Thyroid gland (tissue), 4 donors: ENCODE data around the gene RMND5A. TPM values are rescaled to one million over a fixed set of nuclear protein-coding genes. Genes with fewer than 3 reads are reported as not detected.

ENCODE experiments used
- DNase-seq, 2 donors: peaks; one replicate each; pipeline ENCODE4 v3.0.0-alpha.2; 2019
- H3K27ac ChIP-seq, 3 donors: fragments of 200-600 bp; sonication (generic); 1 replicate in 2 of 3; 2 replicates in 1 of 3; pipeline ENCODE4 v1.5.1; 2016 to 2019; ENCODE audit warnings: mild to moderate bottlenecking in 1 of 3, moderate library complexity in 1 of 3
- H3K27me3 ChIP-seq: fragments of 200-600 bp; sonication (generic); one replicate; pipeline ENCODE4 v1.5.1; 2019
- H3K36me3 ChIP-seq, 2 donors: fragments of 200-600 bp; sonication (generic); one replicate each; pipeline ENCODE4 v1.5.1; 2016 to 2019
- H3K4me1 ChIP-seq, 2 donors: fragments of 200-600 bp; sonication (generic); one replicate each; pipeline ENCODE4 v1.5.1; 2017 to 2019
- H3K4me3 ChIP-seq, 3 donors: fragments of 200-600 bp; sonication (generic); replicated peaks in 1 of 3; 1 replicate in 2 of 3; 2 replicates in 1 of 3; pipeline ENCODE4 v1.5.1; 2016; ENCODE audit warnings: mild to moderate bottlenecking in 1 of 3
- H3K9me3 ChIP-seq: fragments of 200-600 bp; sonication (generic); one replicate; pipeline ENCODE4 v1.5.1; 2017
- CTCF ChIP-seq, 6 experiments: fragments of 200-600 bp in 3 of 6; fragments of 450-650 bp in 3 of 6; sonication (generic) in 3 of 6; IDR thresholded peaks; one replicate each; pipeline ENCODE4 v1.5.1; 2016 to 2019; ENCODE audit warnings: antibody characterized with exemption in 6 of 6, mild to moderate bottlenecking in 2 of 6, inconsistent platforms in 1 of 6, moderate library complexity in 1 of 6
- POLR2A ChIP-seq, 2 donors: fragments of 450-650 bp; IDR thresholded peaks; one replicate each; pipeline ENCODE4 v1.6.1; 2017; ENCODE audit warnings: antibody characterized with exemption in 2 of 2, mild to moderate bottlenecking in 2 of 2, moderate library complexity in 1 of 2
- WGBS, 2 donors: methylation state at CpG; one replicate each; pipeline ENCODE4 v1.1.5; 2017; 5-methylcytosine and 5-hydroxymethylcytosine counted together
- intact Hi-C: fragments of 100-400 bp; cut with DNase I; formaldehyde crosslinking; loops from one replicate; pipeline ENCODE4 v1.15.1; 2023
- total RNA-seq, 4 donors: library from RNA; depleted of rRNA; stranded (reverse); fragments of >200 nt; gene quantifications; one replicate each; pipeline ENCODE4 v1.2.3, GENCODE V29; 2016

The RMND5A gene
- total RNA-seq, 4 donors from 2014 or later, result 29.0 to 45.5 (median 41.0) TPM

- H3K36me3 ChIP-seq, result no peaks in the 10 kb centered on the region
- peaks cover 10 to 35% of the 10 kb centered on the region in 2 donors for H3K4me1 ChIP-seq
- 30 to 37% methylated on average over 23 to 36 of the region's 57 CpGs for WGBS, 2 donors
- intact Hi-C loops, result no loop called here
- no peak within 1 kb of the TSS for H3K27ac ChIP-seq
- H3K4me3 ChIP-seq, result peak within 1 kb of the TSS in 2 of 3 donors; percentile 8 to 26
- no peak for DNase-seq
- H3K27me3 ChIP-seq, result peaks cover 5% of the 10 kb centered on the region
- no peaks in the 10 kb centered on the region for H3K9me3 ChIP-seq
- TF ChIP-seq CTCF (IDR thresholded peaks at IDR 0.05) (no peak), POLR2A (IDR thresholded peaks at IDR 0.05) (no peak)
Measured at GRCh38 chr2:86790676-86791572, 70.8 kb downstream of the RMND5A start, which contains the start of gene CD8A. TSS of gene CD8A (minus strand) at chr2:86790913. CDS start at chr2:86790825, 88 bp downstream.

- DNase-seq, result no peak
- H3K9me3 ChIP-seq, result no peaks in the 10 kb centered on the region
- TF ChIP-seq CTCF (IDR thresholded peaks at IDR 0.05) (no peak), POLR2A (IDR thresholded peaks at IDR 0.05) (no peak)
- H3K4me1 ChIP-seq, result peaks cover 10 to 35% of the 10 kb centered on the region in 2 donors
- H3K4me3 ChIP-seq, result no peak overlapping the region
- no peaks in the 10 kb centered on the region for H3K36me3 ChIP-seq
- H3K27ac ChIP-seq, result no peak overlapping the region
- 72 to 81% methylated on average over 7 of the region's 7 CpGs for WGBS, 2 donors
- intact Hi-C loops, result no loop called here
- H3K27me3 ChIP-seq, result peaks cover 5% of the 10 kb centered on the region
Measured at GRCh38 chr2:86791573-86791972, 71.5 kb downstream of the RMND5A start.

- Histone ChIP-seq H3K9me3 (no peaks in the 10 kb centered on the region), H3K4me1 (peaks cover 5 to 25% of the 10 kb centered on the region in 2 donors), H3K4me3 (no peak overlapping the region), H3K27me3 (peaks cover 5% of the 10 kb centered on the region), H3K27ac (no peak overlapping the region), H3K36me3 (no peaks in the 10 kb centered on the region)
- no peak for DNase-seq
- intact Hi-C loops, result no loop called here
- WGBS, 2 donors, result 76 to 81% methylated on average over 3 to 4 of the region's 4 CpGs
- no peak for TF ChIP-seq CTCF (IDR thresholded peaks at IDR 0.05)
- TF ChIP-seq POLR2A (IDR thresholded peaks at IDR 0.05), result no peak
Measured at GRCh38 chr2:86793752-86794151, 73.7 kb downstream of the RMND5A start.

- TF ChIP-seq POLR2A (IDR thresholded peaks at IDR 0.05) (no peak), CTCF (IDR thresholded peaks at IDR 0.05) (no peak)
- peaks cover 5 to 14% of the 10 kb centered on the region in 2 donors for H3K4me1 ChIP-seq
- intact Hi-C loops, result no loop called here
- no peak for DNase-seq
- H3K9me3 ChIP-seq, result no peaks in the 10 kb centered on the region
- no peak overlapping the region for H3K4me3 ChIP-seq
- H3K36me3 ChIP-seq, result no peaks in the 10 kb centered on the region
- H3K27ac ChIP-seq, result no peak overlapping the region
- 84 to 85% methylated on average over 2 of the region's 2 CpGs for WGBS, 2 donors
- H3K27me3 ChIP-seq, result no peaks in the 10 kb centered on the region
Measured at GRCh38 chr2:86794861-86795260, 74.8 kb downstream of the RMND5A start.
